SK-N-SH (cell line): Measurements from ENCODE around the gene SLC34A2. TPM values are rescaled to one million over a fixed set of nuclear protein-coding genes. Genes with fewer than 3 reads are reported as not detected.

ENCODE experiments used
- CTCF ChIA-PET: fragments of 300-600, 350-600 bp; formaldehyde crosslinking; extraction: SDS; loops from one replicate; lab custom pipeline; 2021; lab: Yijun Ruan, JAX
- POLR2A ChIA-PET: fragments of 350-600 bp; sonication (Branson Sonifier 250); formaldehyde crosslinking; extraction: SDS; loops from one replicate; lab custom pipeline; 2020; ENCODE audit warnings: antibody characterized with exemption, inconsistent platforms; lab: Yijun Ruan, JAX
- DNase-seq: peaks from one replicate; pipeline ENCODE4 v3.0.0; 2012
- H2AFZ ChIP-seq: fragments of 200-600 bp; sonication (generic); 2 replicates; pipeline ENCODE4 v1.8.1; 2016; ENCODE audit warnings: antibody characterized with exemption, mild to moderate bottlenecking, low read depth
- H3F3A ChIP-seq: fragments of 200-600 bp; sonication (generic); replicated peaks from 2 replicates; pipeline ENCODE3; 2016; ENCODE audit warnings: antibody characterized with exemption, mild to moderate bottlenecking; ENCODE audit not compliant: insufficient read depth
- H3K27ac ChIP-seq, 2 experiments: fragments of 200-500 bp in 1 of 2; fragments of 200-600 bp in 1 of 2; sonication (Bioruptor generic) in 1 of 2; sonication (generic), shearing (Covaris generic) in 1 of 2; 2 replicates each; pipeline versions ENCODE4 v1.5.1 to v1.6.1; 2014 to 2016; ENCODE audit warnings: low read depth in 2 of 2, inconsistent platforms in 1 of 2, low read length in 1 of 2, mild to moderate bottlenecking in 1 of 2, mixed read lengths in 1 of 2
- H3K27me3 ChIP-seq: fragments of 200-600 bp; sonication (generic), shearing (Covaris generic); 2 replicates; pipeline ENCODE4 v1.6.1; 2016; ENCODE audit warnings: mixed run types; ENCODE audit not compliant: insufficient read depth
- H3K36me3 ChIP-seq, 2 experiments: fragments of 200-500 bp in 1 of 2; fragments of 200-600 bp in 1 of 2; sonication (Bioruptor generic) in 1 of 2; sonication (generic) in 1 of 2; replicated peaks in 1 of 2; 2 replicates each; pipeline versions ENCODE3 to v1.5.1; 2014 to 2016; ENCODE audit warnings: low read length in 1 of 2, mild to moderate bottlenecking in 1 of 2; ENCODE audit not compliant: insufficient read depth in 2 of 2, control insufficient read depth in 1 of 2
- H3K4me1 ChIP-seq, 2 experiments: fragments of 200-500 bp in 1 of 2; fragments of 200-600 bp in 1 of 2; sonication (Bioruptor generic) in 1 of 2; sonication (generic), shearing (Covaris generic) in 1 of 2; 2 replicates each; pipeline versions ENCODE4 v1.5.1 to v1.6.1; 2014 to 2016; ENCODE audit warnings: low read depth in 1 of 2, low read length in 1 of 2, mixed run types in 1 of 2; ENCODE audit not compliant: insufficient read depth in 2 of 2, control insufficient read depth in 1 of 2
- H3K4me2 ChIP-seq: fragments of 200-600 bp; sonication (generic), shearing (Covaris generic); 2 replicates; pipeline ENCODE4 v1.6.1; 2017; ENCODE audit warnings: mixed run types
- H3K4me3 ChIP-seq, 2 experiments: fragments of 200-500 bp in 1 of 2; fragments of 200-600 bp in 1 of 2; sonication (Bioruptor generic) in 1 of 2; sonication (generic), shearing (Covaris generic) in 1 of 2; 2 replicates each; pipeline versions ENCODE4 v1.5.1 to v1.8.1; 2014 to 2016; ENCODE audit warnings: low read depth in 2 of 2, inconsistent platforms in 1 of 2, low read length in 1 of 2, mild to moderate bottlenecking in 1 of 2, mixed read lengths in 1 of 2, moderate library complexity in 1 of 2
- H3K79me2 ChIP-seq: fragments of 200-600 bp; sonication (generic); 2 replicates; pipeline ENCODE4 v1.8.1; 2017; ENCODE audit warnings: mild to moderate bottlenecking; ENCODE audit not compliant: insufficient read depth
- H3K9ac ChIP-seq: fragments of 200-600 bp; sonication (generic); 2 replicates; pipeline ENCODE4 v1.6.1; 2017; ENCODE audit warnings: mixed run types
- H3K9me2 ChIP-seq: fragments of 200-600 bp; sonication (generic); 2 replicates; pipeline ENCODE4 v1.6.1; 2017; ENCODE audit warnings: mixed run types
- H3K9me3 ChIP-seq: fragments of 200-600 bp; sonication (generic); 2 replicates; pipeline ENCODE4 v1.6.1; 2017; ENCODE audit warnings: mixed run types, mild to moderate bottlenecking, moderate library complexity
- H4K20me1 ChIP-seq: fragments of 200-600 bp; sonication (generic); 2 replicates; pipeline ENCODE4 v1.6.1; 2017; ENCODE audit warnings: mild to moderate bottlenecking, mixed run types; ENCODE audit not compliant: insufficient read depth
- CHD2 ChIP-seq: fragments of 150-350 bp; IDR thresholded peaks from 2 replicates; pipeline ENCODE4 v1.6.1; 2018; ENCODE audit warnings: low read length; ENCODE audit not compliant: partially characterized antibody
- EP300 ChIP-seq, 2 experiments: IDR thresholded peaks; 2 replicates each; pipeline versions ENCODE4 v1.4.0 to v1.6.1; 2012; ENCODE audit warnings: borderline replicate concordance in 1 of 2, low read depth in 1 of 2, low read length in 1 of 2
- EZH2phosphoT487 ChIP-seq: fragments of 200-600 bp; sonication (generic); IDR thresholded peaks from 2 replicates; pipeline ENCODE4 v1.6.1; 2017; ENCODE audit warnings: low read depth, mixed run types, mild to moderate bottlenecking, antibody characterized with exemption, moderate library complexity, borderline replicate concordance
- FOSL2 ChIP-seq: IDR thresholded peaks from 2 replicates; pipeline ENCODE4 v1.4.0; 2012; ENCODE audit warnings: low read depth, mild to moderate bottlenecking, moderate library complexity, borderline replicate concordance
- MEF2A ChIP-seq: IDR thresholded peaks from 2 replicates; pipeline ENCODE4 v1.4.0; 2012; ENCODE audit warnings: low read depth, borderline replicate concordance
- NRF1 ChIP-seq: IDR thresholded peaks from 2 replicates; pipeline ENCODE4 v1.6.1; 2012; ENCODE audit warnings: low read depth, mild to moderate bottlenecking, low read length
- RAD21 ChIP-seq: IDR thresholded peaks from 2 replicates; pipeline ENCODE4 v1.6.1; 2012; ENCODE audit warnings: mild to moderate bottlenecking, low read length
- RCOR1 ChIP-seq: fragments of 150-350 bp; IDR thresholded peaks from 2 replicates; pipeline ENCODE4 v1.6.1; 2017; ENCODE audit warnings: antibody characterized with exemption, low read length
- SMC3 ChIP-seq: IDR thresholded peaks from 2 replicates; pipeline ENCODE4 v1.6.1; 2012; ENCODE audit warnings: low read depth, low read length, improper control_type of control experiment
- TCF12 ChIP-seq: IDR thresholded peaks from 2 replicates; pipeline ENCODE4 v1.4.0; 2012
- USF1 ChIP-seq: IDR thresholded peaks from 2 replicates; pipeline ENCODE4 v1.4.0; 2012; ENCODE audit warnings: low read depth, borderline replicate concordance
- YY1 ChIP-seq: IDR thresholded peaks from 2 replicates; pipeline ENCODE4 v1.4.0; 2012; ENCODE audit warnings: low read depth, mild to moderate bottlenecking
- ZBTB33 ChIP-seq: IDR thresholded peaks from 2 replicates; pipeline ENCODE4 v1.4.0; 2012; ENCODE audit warnings: low read depth, borderline replicate concordance
- WGBS: methylation state at CpG from one replicate; pipeline ENCODE4 v1.1.6; 2017; ENCODE audit warnings: low lambda C conversion rate; 5-methylcytosine and 5-hydroxymethylcytosine counted together
- polyA plus RNA-seq, 3 experiments: library from polyadenylated mRNA; depleted of rRNA; stranded (reverse); fragments of >200 nt; gene quantifications; 2 replicates each; pipeline ENCODE4 v1.2.3, GENCODE V29; 2012
- TF ChIP-seq, protein P1 (sequence below): IDR thresholded peaks from 2 replicates; pipeline ENCODE4 v1.4.0; 2012; ENCODE audit warnings: low read depth
- TF ChIP-seq, protein P2 (sequence below): IDR thresholded peaks from 2 replicates; pipeline ENCODE4; 2012

Gene SLC34A2
- polyA plus RNA-seq, 1 of the 3 experiments (the other 2 are of a cell fraction), result not detected

- Histone ChIP-seq H3K9ac (no peak overlapping the region), H3K36me3 (no peaks in the 10 kb centered on the region), H3F3A (no peaks in the 10 kb centered on the region), H4K20me1 (no peaks in the 10 kb centered on the region), H3K27me3 (peaks cover 7% of the 10 kb centered on the region; the same call in 1 of the 2 replicates), H3K4me1 (no peaks in the 10 kb centered on the region), H3K27ac (no peak overlapping the region), H3K4me2 (no peak overlapping the region), H3K9me3 (no peaks in the 10 kb centered on the region), H3K79me2 (no peaks in the 10 kb centered on the region), H3K9me2 (no peaks in the 10 kb centered on the region), H3K4me3 (no peak overlapping the region), H2AFZ (no peak overlapping the region)
- ChIA-PET CTCF (no interaction called here), POLR2A (no interaction called here)
- WGBS, result 13% methylated on average over 3 of the region's 3 CpGs
- TF ChIP-seq USF1 (no peak), YY1 (no peak), NRF1 (no peak), ZBTB33 (no peak), SMC3 (no peak), RAD21 (no peak), CHD2 (no peak), MEF2A (no peak)
- TF ChIP-seq, protein P1, sequence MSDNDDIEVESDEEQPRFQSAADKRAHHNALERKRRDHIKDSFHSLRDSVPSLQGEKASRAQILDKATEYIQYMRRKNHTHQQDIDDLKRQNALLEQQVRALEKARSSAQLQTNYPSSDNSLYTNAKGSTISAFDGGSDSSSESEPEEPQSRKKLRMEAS, result no peak
- DNase-seq, result no peak
Measured at GRCh38 chr4:25677157-25677556, 21.5 kb downstream of the SLC34A2 start.

- Histone ChIP-seq H3K27me3 (peaks cover 5% of the 10 kb centered on the region; the same call in 1 of the 2 replicates), H3F3A (no peaks in the 10 kb centered on the region), H3K9me3 (no peaks in the 10 kb centered on the region), H3K79me2 (no peaks in the 10 kb centered on the region), H3K4me3 (no peak overlapping the region), H3K9me2 (no peaks in the 10 kb centered on the region), H3K4me1 (no peaks in the 10 kb centered on the region), H3K4me2 (no peak overlapping the region), H2AFZ (no peak overlapping the region), H3K27ac (no peak overlapping the region), H3K9ac (no peak overlapping the region), H4K20me1 (no peaks in the 10 kb centered on the region), H3K36me3 (no peaks in the 10 kb centered on the region)
- TF ChIP-seq YY1 (no peak), FOSL2 (no peak), MEF2A (no peak), TCF12 (no peak), RCOR1 (no peak), EP300 (IDR thresholded peaks at IDR 0.05; ENCODE audit: borderline replicate concordance in 1 of 2, low read depth in 1 of 2, low read length in 1 of 2) (no peak), CHD2 (no peak), EZH2phosphoT487 (no peak)
- TF ChIP-seq, protein P2, sequence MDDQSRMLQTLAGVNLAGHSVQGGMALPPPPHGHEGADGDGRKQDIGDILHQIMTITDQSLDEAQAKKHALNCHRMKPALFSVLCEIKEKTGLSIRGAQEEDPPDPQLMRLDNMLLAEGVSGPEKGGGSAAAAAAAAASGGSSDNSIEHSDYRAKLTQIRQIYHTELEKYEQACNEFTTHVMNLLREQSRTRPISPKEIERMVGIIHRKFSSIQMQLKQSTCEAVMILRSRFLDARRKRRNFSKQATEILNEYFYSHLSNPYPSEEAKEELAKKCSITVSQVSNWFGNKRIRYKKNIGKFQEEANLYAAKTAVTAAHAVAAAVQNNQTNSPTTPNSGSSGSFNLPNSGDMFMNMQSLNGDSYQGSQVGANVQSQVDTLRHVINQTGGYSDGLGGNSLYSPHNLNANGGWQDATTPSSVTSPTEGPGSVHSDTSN, result no peak
- TF ChIP-seq, protein P1, result no peak
- CTCF ChIA-PET, result no interaction called here
- no peak for DNase-seq
- POLR2A ChIA-PET, result no interaction called here
- WGBS, result 54% methylated on average over 5 of the region's 5 CpGs
Measured at GRCh38 chr4:25677943-25678342, 22.3 kb downstream of the SLC34A2 start.
